Activated gamma-delta T cell (primary cell): ENCODE results near the gene MAD1L1.

ENCODE experiments used
- DNase-seq: peaks from one replicate; lab custom pipeline; 2025; lab: John Stamatoyannopoulos, UW

The MAD1L1 gene

GRCh38 chr7:2032876-2033407 is 199.8 kb downstream of the MAD1L1 start:
- DNase-seq: no peak

- no peak for DNase-seq
Observed at GRCh38 chr7:2032030-2032875, 200.5 kb downstream of the MAD1L1 start.

GRCh38 chr7:2031451-2031845 is 201.3 kb downstream of the MAD1L1 start:
- DNase-seq: no peak

GRCh38 chr7:2030475-2031450 is 202.0 kb downstream of the MAD1L1 start:
- no peak for DNase-seq

- DNase-seq: no peak
Observed at GRCh38 chr7:2029936-2030335, 202.8 kb downstream of the MAD1L1 start.

GRCh38 chr7:2029211-2029905 is 203.4 kb downstream of the MAD1L1 start:
- no peak for DNase-seq

- no peak for DNase-seq
Observed at GRCh38 chr7:2028733-2029132, 204.0 kb downstream of the MAD1L1 start.

- DNase-seq: no peak
Observed at GRCh38 chr7:2025188-2025587, 207.6 kb downstream of the MAD1L1 start.

- no peak for DNase-seq
Observed at GRCh38 chr7:2024567-2024918, 208.2 kb downstream of the MAD1L1 start.

- DNase-seq: no peak
Observed at GRCh38 chr7:2023877-2024566, 208.7 kb downstream of the MAD1L1 start.

GRCh38 chr7:2022737-2023250 is 210.0 kb downstream of the MAD1L1 start:
- no peak for DNase-seq

GRCh38 chr7:2022021-2022409 is 210.7 kb downstream of the MAD1L1 start:
- DNase-seq: no peak

- no peak for DNase-seq
Observed at GRCh38 chr7:2019711-2020511, 212.8 kb downstream of the MAD1L1 start.

- DNase-seq: no peak
Observed at GRCh38 chr7:2019461-2019710, 213.4 kb downstream of the MAD1L1 start.

GRCh38 chr7:2018569-2019460 is 213.9 kb downstream of the MAD1L1 start:
- no peak for DNase-seq

- no peak for DNase-seq
Observed at GRCh38 chr7:2017914-2018568, 214.7 kb downstream of the MAD1L1 start.

- no peak for DNase-seq
Observed at GRCh38 chr7:2017481-2017891, 215.3 kb downstream of the MAD1L1 start.

GRCh38 chr7:2016761-2017480 is 215.8 kb downstream of the MAD1L1 start:
- no peak for DNase-seq
